H1 (cell line): ENCODE measurements around the gene OLFML2A. TPM values are rescaled to one million over a fixed set of nuclear protein-coding genes. Genes with fewer than 3 reads are reported as not detected.

Experiments
- CTCF ChIA-PET: fragments of 300-600 bp; sonication (Branson Sonifier 250); formaldehyde crosslinking; loops from one replicate; lab custom pipeline; 2021; ENCODE audit not compliant: partially characterized antibody; lab: Charles Lee
- POLR2A ChIA-PET: fragments of 300-600 bp; sonication (Branson Sonifier 250); formaldehyde crosslinking; loops from one replicate; lab custom pipeline; 2021; ENCODE audit warnings: inconsistent platforms; ENCODE audit not compliant: partially characterized antibody; lab: Charles Lee
- DNase-seq, 2 experiments: peaks; one replicate each; pipeline versions ENCODE4 v3.0.0 to v3.0.0-alpha.2; 2010 to 2022; ENCODE audit warnings: low spot score in 2 of 2, low read depth in 1 of 2, mixed read lengths in 1 of 2
- FAIRE-seq: peaks from 2 replicates; lab custom pipeline; 2011; peaks lifted over from hg19 to GRCh38; lab: Jason Lieb, UNC
- H2AFZ ChIP-seq: 2 replicates; pipeline ENCODE4 v1.8.1; 2012; ENCODE audit warnings: low read length, inconsistent platforms
- H2AK5ac ChIP-seq: 2 replicates; pipeline ENCODE4 v1.6.1; 2013; ENCODE audit warnings: low read depth, low read length
- H2BK120ac ChIP-seq: replicated peaks from 2 replicates; pipeline ENCODE3; 2013; ENCODE audit warnings: low read depth, low read length, inconsistent platforms
- H2BK12ac ChIP-seq: 2 replicates; pipeline ENCODE4 v1.6.1; 2013; ENCODE audit warnings: low read depth, low read length
- H2BK15ac ChIP-seq: 2 replicates; pipeline ENCODE4 v1.6.1; 2013; ENCODE audit warnings: low read length
- H2BK20ac ChIP-seq: 2 replicates; pipeline ENCODE4 v1.6.1; 2013; ENCODE audit warnings: low read length
- H2BK5ac ChIP-seq: 2 replicates; pipeline ENCODE4 v1.6.1; 2013; ENCODE audit warnings: low read depth, low read length
- H3K14ac ChIP-seq: 2 replicates; pipeline ENCODE4 v1.6.1; 2013; ENCODE audit warnings: inconsistent platforms; ENCODE audit not compliant: insufficient read length
- H3K18ac ChIP-seq: 2 replicates; pipeline ENCODE4 v1.6.1; 2013; ENCODE audit warnings: low read length; ENCODE audit errors: extremely low read depth
- H3K23ac ChIP-seq: 2 replicates; pipeline ENCODE4 v1.6.1; 2013; ENCODE audit warnings: inconsistent platforms; ENCODE audit not compliant: insufficient read length
- H3K23me2 ChIP-seq: 2 replicates; pipeline ENCODE4 v1.6.1; 2013; ENCODE audit warnings: low read depth, low read length
- H3K27ac ChIP-seq: 2 replicates; pipeline ENCODE4 v1.6.1; 2011; ENCODE audit warnings: low read depth, low read length, inconsistent platforms
- H3K27me3 ChIP-seq, 4 experiments: replicated peaks in 1 of 4; 1 replicate in 1 of 4; 2 replicates in 3 of 4; pipeline versions ENCODE4 v1.6.1 to v1.8.1; 2011 to 2013; ENCODE audit warnings: low read length in 3 of 4, mild to moderate bottlenecking in 3 of 4, inconsistent platforms in 2 of 4, mixed read lengths in 2 of 4, moderate library complexity in 1 of 4; ENCODE audit not compliant: control insufficient read depth in 3 of 4, insufficient read depth in 3 of 4; ENCODE audit errors: extremely low read depth in 1 of 4
- H3K36me3 ChIP-seq, 4 experiments: 2 replicates each; pipeline versions ENCODE4 v1.6.1 to v1.8.1; 2011 to 2013; ENCODE audit warnings: mild to moderate bottlenecking in 4 of 4, low read length in 3 of 4, moderate library complexity in 2 of 4, control low read depth in 1 of 4, inconsistent platforms in 1 of 4; ENCODE audit not compliant: insufficient read depth in 4 of 4, control insufficient read depth in 2 of 4
- H3K4ac ChIP-seq: replicated peaks from 2 replicates; pipeline ENCODE3; 2013; ENCODE audit warnings: low read length, low read depth, mixed read lengths, inconsistent platforms; ENCODE audit not compliant: insufficient read length
- H3K4me1 ChIP-seq, 4 experiments: replicated peaks in 1 of 4; 1 replicate in 1 of 4; 2 replicates in 3 of 4; pipeline versions ENCODE4 v1.6.1 to v1.8.1; 2011 to 2013; ENCODE audit warnings: low read length in 3 of 4, inconsistent platforms in 2 of 4, mixed read lengths in 1 of 4; ENCODE audit not compliant: insufficient read depth in 4 of 4, control insufficient read depth in 3 of 4
- H3K4me2 ChIP-seq, 2 experiments: 2 replicates each; pipeline versions ENCODE4 v1.6.1 to v1.8.1; 2011 to 2013; ENCODE audit warnings: low read depth in 2 of 2, low read length in 2 of 2, control low read depth in 1 of 2, inconsistent platforms in 1 of 2, mild to moderate bottlenecking in 1 of 2; ENCODE audit not compliant: insufficient read depth in 1 of 2
- H3K4me3 ChIP-seq, 4 experiments: fragments of 200-600, 300-600 bp in 1 of 4; sonication (generic), shearing (Covaris generic), sonication (Bioruptor Twin) in 1 of 4; 2 replicates each; pipeline versions ENCODE4 v1.5.1 to v1.8.1; 2011 to 2016; ENCODE audit warnings: low read length in 4 of 4, low read depth in 3 of 4, control low read depth in 2 of 4, inconsistent platforms in 2 of 4, mild to moderate bottlenecking in 2 of 4, mixed read lengths in 1 of 4, moderate library complexity in 1 of 4; ENCODE audit not compliant: insufficient read depth in 2 of 4; ENCODE audit errors: extremely low read depth in 1 of 4
- H3K56ac ChIP-seq: replicated peaks from 2 replicates; pipeline ENCODE3; 2013; ENCODE audit warnings: low read depth, mild to moderate bottlenecking, mixed read lengths, low read length, inconsistent platforms; ENCODE audit not compliant: insufficient read length
- H3K79me1 ChIP-seq: 2 replicates; pipeline ENCODE4 v1.6.1; 2013; ENCODE audit warnings: low read depth, low read length, control low read depth
- H3K79me2 ChIP-seq, 2 experiments: 2 replicates each; pipeline versions ENCODE4 v1.6.1 to v1.8.1; 2012 to 2013; ENCODE audit warnings: low read length in 2 of 2, mild to moderate bottlenecking in 2 of 2, inconsistent platforms in 1 of 2; ENCODE audit not compliant: insufficient read depth in 2 of 2, control insufficient read depth in 1 of 2
- H3K9ac ChIP-seq, 4 experiments: replicated peaks in 1 of 4; 1 replicate in 1 of 4; 2 replicates in 3 of 4; pipeline versions ENCODE4 v1.6.1 to v1.8.1; 2011 to 2013; ENCODE audit warnings: low read depth in 3 of 4, low read length in 3 of 4, control low read depth in 2 of 4, mild to moderate bottlenecking in 2 of 4, moderate library complexity in 2 of 4, inconsistent platforms in 1 of 4; ENCODE audit errors: extremely low read depth in 1 of 4
- H3K9me3 ChIP-seq, 2 experiments: 2 replicates each; pipeline versions ENCODE4 v1.6.1 to v1.8.1; 2012 to 2013; ENCODE audit warnings: mild to moderate bottlenecking in 2 of 2, moderate library complexity in 2 of 2, control low read depth in 1 of 2, inconsistent platforms in 1 of 2, low read depth in 1 of 2, low read length in 1 of 2, mixed read lengths in 1 of 2; ENCODE audit not compliant: insufficient read depth in 2 of 2
- H4K20me1 ChIP-seq, 2 experiments: replicated peaks in 1 of 2; 2 replicates each; pipeline versions ENCODE3 to v1.8.1; 2011 to 2013; ENCODE audit warnings: inconsistent platforms in 2 of 2, low read length in 2 of 2, mild to moderate bottlenecking in 1 of 2; ENCODE audit not compliant: insufficient read depth in 2 of 2, control insufficient read depth in 1 of 2
- H4K5ac ChIP-seq: 2 replicates; pipeline ENCODE4 v1.6.1; 2013; ENCODE audit warnings: low read length, low read depth, mixed read lengths, inconsistent platforms; ENCODE audit not compliant: insufficient read length
- H4K8ac ChIP-seq: 2 replicates; pipeline ENCODE4 v1.8.0; 2013; ENCODE audit warnings: mild to moderate bottlenecking, moderate library complexity, low read length, inconsistent platforms; ENCODE audit not compliant: insufficient read depth; ENCODE audit errors: extremely low read depth
- H4K91ac ChIP-seq: replicated peaks from 2 replicates; pipeline ENCODE3; 2013; ENCODE audit warnings: low read length, mixed read lengths, inconsistent platforms; ENCODE audit not compliant: insufficient read length
- WGBS, 2 experiments: shearing (Covaris generic) in 1 of 2; methylation state at CpG; one replicate each; pipeline versions ENCODE4 v1.1.6 to v1.1.7; 2013 to 2015; ENCODE audit warnings: low lambda C conversion rate in 2 of 2, mixed read lengths in 2 of 2, inconsistent platforms in 1 of 2, low coverage in 1 of 2, missing lambda C conversion rate in 1 of 2; ENCODE audit not compliant: insufficient replicate concordance in 2 of 2, insufficient coverage in 1 of 2, insufficient read length in 1 of 2; ENCODE audit errors: extremely low coverage in 1 of 2, missing lambda C conversion rate in 1 of 2; 5-methylcytosine and 5-hydroxymethylcytosine counted together
- polyA plus RNA-seq, 7 experiments: library from polyadenylated mRNA; depleted of rRNA in 3 of 7; stranded (reverse) in 5 of 7; unstranded in 2 of 7; fragments of >200 nt in 5 of 7; fragments of 200-250 nt in 2 of 7; gene quantifications; 1 replicate in 5 of 7; 2 replicates in 1 of 7; 4 replicates in 1 of 7; pipeline versions ENCODE4 v1.2.1 to v1.2.3, GENCODE V29; 2011 to 2013; ENCODE audit warnings: missing spikeins in 2 of 7, mixed read lengths in 2 of 7
- total RNA-seq: library from RNA; stranded (reverse); fragmentation: NEBNext Ultra II Directional; extraction: Animal tissue kit (Norgen Biotek cat#: 25700); gene quantifications from 2 replicates; pipeline ENCODE4 v1.2.1, GENCODE V29; 2021

Gene OLFML2A
- total and polyA plus RNA-seq, 2 of the 8 experiments (the other 6 are each of a cell fraction or from before 2014, with no cell fraction given): 7.8 to 11.5 TPM

DNA sequence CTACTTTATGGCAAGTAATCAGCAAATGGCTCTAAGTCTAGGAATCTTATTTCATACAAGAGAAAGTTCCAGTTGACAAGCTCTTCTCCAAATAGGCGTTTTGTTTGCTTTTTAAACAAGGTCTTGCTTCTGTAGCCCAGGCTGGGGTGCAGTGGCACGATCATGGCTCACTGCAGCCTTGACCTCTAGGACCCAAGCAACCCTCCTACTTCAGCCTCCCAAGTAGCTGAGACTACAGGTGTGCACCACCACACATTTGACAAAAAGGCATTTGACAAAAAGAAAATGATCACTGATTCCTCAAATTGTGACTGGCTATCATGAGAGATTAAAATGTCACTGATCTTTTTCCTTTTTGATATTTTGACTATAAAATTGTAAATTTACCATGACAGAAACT lies 37.6 kb upstream of the OLFML2A start:
- no peaks in the 10 kb centered on the region for H3K27me3 ChIP-seq
- no peak overlapping the region for H3K23ac ChIP-seq
- no peak overlapping the region for H2BK5ac ChIP-seq
- no peak overlapping the region for H2BK12ac ChIP-seq
- CTCF ChIA-PET: interaction anchor here (1.4 kb wide), 1 partner anchor 22 kb away, joined by 3 read pairs; no protein-coding TSS in a partner anchor
- H2BK15ac ChIP-seq: no peak overlapping the region
- no peak overlapping the region for H2BK120ac ChIP-seq
- peaks cover 0 to 2% (median 0%) of the 10 kb centered on the region in 4 experiments; a peak in 1 of 8 replicates for H3K36me3 ChIP-seq
- no peak overlapping the region for H2AFZ ChIP-seq
- H3K79me1 ChIP-seq: peaks cover 2% of the 10 kb centered on the region
- no peak overlapping the region for H4K5ac ChIP-seq
- no peak overlapping the region for H3K56ac ChIP-seq
- WGBS, 2 experiments: 74% methylated on average over 2 of the region's 2 CpGs; no CpG with 5 or more reads in 1 of the 2 experiments
- POLR2A ChIA-PET: interaction anchor here (1.1 kb wide), 1 partner anchor 9 kb away, joined by 3 read pairs; no protein-coding TSS in a partner anchor
- H4K20me1 ChIP-seq: peaks cover 3 to 7% of the 10 kb centered on the region in 2 experiments
- DNase-seq: no peak
- H4K91ac ChIP-seq: no peak overlapping the region
- no peak overlapping the region for H3K18ac ChIP-seq
- peaks cover 6 to 14% (median 12%) of the 10 kb centered on the region in 4 experiments; a peak in 6 of 7 replicates for H3K4me1 ChIP-seq
- H3K9me3 ChIP-seq: no peaks in the 10 kb centered on the region
- H3K4me3 ChIP-seq: no peak overlapping the region
- H4K8ac ChIP-seq: no peak overlapping the region
- no peak overlapping the region for H3K4me2 ChIP-seq
- no peak overlapping the region for H3K14ac ChIP-seq
- no peak overlapping the region for H3K9ac ChIP-seq
- peaks cover 0 to 91% of the 10 kb centered on the region in 2 experiments; a peak in 3 of 4 replicates for H3K79me2 ChIP-seq
- H3K4ac ChIP-seq: no peak overlapping the region
- H3K23me2 ChIP-seq: no peaks in the 10 kb centered on the region
- no peak overlapping the region for H2AK5ac ChIP-seq
- H3K27ac ChIP-seq: no peak overlapping the region
- no peak for FAIRE-seq
- no peak overlapping the region for H2BK20ac ChIP-seq
